IMR-90 (cell line): ENCODE measurements around the gene SCRN2. TPM values are rescaled to one million over a fixed set of nuclear protein-coding genes. Genes with fewer than 3 reads are reported as not detected.

Experiments
- ATAC-seq: fragments of 200-7000 bp; cut with Tn5 transposase; 2 replicates; pipeline ENCODE4 v1.9.1; 2020; ENCODE audit warnings: low read depth, mild to moderate bottlenecking, moderate library complexity
- BruUV-seq: library from RNA; stranded (reverse); fragments of 400-500 nt; replicated peaks from 2 replicates; lab custom pipeline; 2021; lab: Mats Ljungman, UMichigan
- CTCF ChIA-PET: fragments of 300-600 bp; formaldehyde crosslinking; extraction: SDS; loops from one replicate; lab custom pipeline; 2021; ENCODE audit warnings: antibody characterized with exemption; lab: Yijun Ruan, JAX
- POLR2A ChIA-PET: fragments of 300-600 bp; sonication (Branson Sonifier 250); formaldehyde crosslinking; loops from one replicate; lab custom pipeline; 2022; ENCODE audit warnings: antibody characterized with exemption; ENCODE audit not compliant: unreplicated experiment; lab: Charles Lee
- DNase-seq: peaks from one replicate; pipeline ENCODE4 v3.0.0; 2013
- H2AFZ ChIP-seq: replicated peaks from 2 replicates; pipeline ENCODE3; 2013; ENCODE audit warnings: low read length, mild to moderate bottlenecking; ENCODE audit not compliant: poor library complexity
- H2AK5ac ChIP-seq: 2 replicates; pipeline ENCODE4 v1.6.1; 2013; ENCODE audit warnings: low read depth, low read length, inconsistent platforms
- H2AK9ac ChIP-seq: replicated peaks from 2 replicates; pipeline ENCODE3; 2013; ENCODE audit warnings: mild to moderate bottlenecking, low read depth, low read length, moderate library complexity; ENCODE audit not compliant: poor library complexity
- H2BK120ac ChIP-seq: 2 replicates; pipeline ENCODE4 v1.6.1; 2013; ENCODE audit warnings: low read depth, low read length, inconsistent platforms
- H2BK15ac ChIP-seq: 3 replicates; pipeline ENCODE4 v1.6.1; 2013; ENCODE audit warnings: low read depth, low read length, inconsistent platforms
- H2BK20ac ChIP-seq: 2 replicates; pipeline ENCODE4 v1.6.1; 2013; ENCODE audit warnings: low read depth, mild to moderate bottlenecking, inconsistent platforms, low read length, moderate library complexity
- H2BK5ac ChIP-seq: 2 replicates; pipeline ENCODE4 v1.6.1; 2013; ENCODE audit warnings: mild to moderate bottlenecking, low read depth, low read length, inconsistent platforms; ENCODE audit not compliant: poor library complexity, severe bottlenecking
- H3K14ac ChIP-seq: replicated peaks from 2 replicates; pipeline ENCODE4 v1.6.1; 2013; ENCODE audit warnings: low read depth, low read length, inconsistent platforms
- H3K18ac ChIP-seq: 2 replicates; pipeline ENCODE4 v1.6.1; 2013; ENCODE audit warnings: low read depth, low read length, control low read depth
- H3K23ac ChIP-seq: 2 replicates; pipeline ENCODE4 v1.6.1; 2013; ENCODE audit warnings: low read depth, low read length, inconsistent platforms
- H3K27ac ChIP-seq: 2 replicates; pipeline ENCODE4 v1.5.1; 2013; ENCODE audit warnings: mild to moderate bottlenecking, control low read depth, low read length; ENCODE audit not compliant: insufficient read depth
- H3K27me3 ChIP-seq: 2 replicates; pipeline ENCODE4 v1.6.1; 2013; ENCODE audit warnings: low read length; ENCODE audit not compliant: control insufficient read depth, insufficient read depth
- H3K36me3 ChIP-seq: 2 replicates; pipeline ENCODE4 v1.6.1; 2013; ENCODE audit warnings: low read length, mixed read lengths; ENCODE audit not compliant: control insufficient read depth, insufficient read depth
- H3K4ac ChIP-seq: 2 replicates; pipeline ENCODE4 v1.6.1; 2013; ENCODE audit warnings: low read depth, low read length, inconsistent platforms
- H3K4me1 ChIP-seq: 2 replicates; pipeline ENCODE4 v1.6.1; 2013; ENCODE audit warnings: low read length, mixed read lengths; ENCODE audit not compliant: control insufficient read depth, insufficient read depth
- H3K4me2 ChIP-seq: 2 replicates; pipeline ENCODE4 v1.6.1; 2013; ENCODE audit warnings: low read depth, mild to moderate bottlenecking, control low read depth, low read length, moderate library complexity
- H3K4me3 ChIP-seq: 2 replicates; pipeline ENCODE4 v1.5.1; 2013; ENCODE audit warnings: low read depth, mild to moderate bottlenecking, control low read depth, low read length, moderate library complexity; ENCODE audit not compliant: insufficient read depth
- H3K56ac ChIP-seq: 2 replicates; pipeline ENCODE4 v1.6.1; 2013; ENCODE audit warnings: low read length, inconsistent platforms; ENCODE audit not compliant: insufficient read depth; ENCODE audit errors: extremely low read depth
- H3K79me1 ChIP-seq, 2 experiments: 2 replicates each; pipeline ENCODE4 v1.6.1; 2013; ENCODE audit warnings: low read length in 2 of 2, inconsistent platforms in 1 of 2, low read depth in 1 of 2
- H3K9ac ChIP-seq: 2 replicates; pipeline ENCODE4 v1.6.1; 2013; ENCODE audit warnings: low read depth, low read length, control low read depth
- H3K9me1 ChIP-seq: 2 replicates; pipeline ENCODE4 v1.6.1; 2013; ENCODE audit warnings: low read length, inconsistent platforms; ENCODE audit not compliant: insufficient read depth
- H3K9me3 ChIP-seq: 2 replicates; pipeline ENCODE4 v1.6.1; 2013; ENCODE audit warnings: low read length; ENCODE audit not compliant: control insufficient read depth, insufficient read depth
- H4K20me1 ChIP-seq: 2 replicates; pipeline ENCODE4 v1.6.1; 2013; ENCODE audit warnings: low read length, inconsistent platforms; ENCODE audit not compliant: insufficient read depth
- H4K5ac ChIP-seq: 2 replicates; pipeline ENCODE4 v1.6.1; 2013; ENCODE audit warnings: mild to moderate bottlenecking, low read depth, low read length, control low read depth
- H4K8ac ChIP-seq, 2 experiments: 2 replicates each; pipeline ENCODE4 v1.6.1; 2013; ENCODE audit warnings: low read depth in 2 of 2, low read length in 2 of 2, control low read depth in 1 of 2, inconsistent platforms in 1 of 2
- H4K91ac ChIP-seq: 2 replicates; pipeline ENCODE4 v1.6.1; 2013; ENCODE audit warnings: low read depth, low read length, inconsistent platforms; ENCODE audit not compliant: insufficient read depth
- CHD1 ChIP-seq: IDR thresholded peaks from 2 replicates; pipeline ENCODE4 v1.6.1; 2012; ENCODE audit warnings: low read depth, low read length, improper control_type of control experiment
- FOS ChIP-seq: fragments of 150-350 bp; IDR thresholded peaks from 2 replicates; pipeline ENCODE4 v1.6.1; 2016; ENCODE audit warnings: low read depth, low read length
- RAD21 ChIP-seq: IDR thresholded peaks from 2 replicates; pipeline ENCODE4 v1.6.1; 2012; ENCODE audit warnings: low read length, improper control_type of control experiment
- RFX5 ChIP-seq: IDR thresholded peaks from 2 replicates; pipeline ENCODE4 v1.8.0; 2012; ENCODE audit warnings: low read depth, mild to moderate bottlenecking, low read length, moderate library complexity
- SMC3 ChIP-seq: fragments of 150-350 bp; IDR thresholded peaks from 2 replicates; pipeline ENCODE4 v1.6.1; 2016; ENCODE audit warnings: low read depth, mild to moderate bottlenecking, antibody characterized with exemption, low read length, moderate library complexity
- USF2 ChIP-seq: fragments of 150-350 bp; IDR thresholded peaks from 2 replicates; pipeline ENCODE4 v1.6.1; 2017; ENCODE audit warnings: mild to moderate bottlenecking, antibody characterized with exemption, low read length, low read depth
- WGBS, 2 experiments: methylation state at CpG; one replicate each; pipeline versions ENCODE4 v1.1.5 to v1.1.7; 2013; ENCODE audit warnings: missing lambda C conversion rate in 2 of 2; ENCODE audit not compliant: insufficient read length in 1 of 2; ENCODE audit errors: extremely low coverage in 2 of 2; 5-methylcytosine and 5-hydroxymethylcytosine counted together
- dilution Hi-C: fragments of 300-500 bp; cut with HindIII; formaldehyde crosslinking; loops from one replicate; pipeline ENCODE4 v1.14.3; 2018; ENCODE audit warnings: low sequenced_read_pairs; ENCODE audit not compliant: unreplicated experiment
- in situ Hi-C: fragments of 300-500 bp; cut with MboI; formaldehyde crosslinking; loops from 3 replicates; pipeline ENCODE4 v1.14.3; 2019; ENCODE audit warnings: low sequenced_read_pairs, inconsistent platforms, mixed read lengths
- intact Hi-C: fragments of 100-400 bp; cut with micrococcal nuclease; formaldehyde crosslinking; loops from 2 replicates; pipeline ENCODE4 v1.10.0; 2022
- polyA plus RNA-seq, 3 experiments: library from polyadenylated mRNA; depleted of rRNA; stranded (reverse); fragments of >200 nt; gene quantifications; 2 replicates each; pipeline ENCODE4 v1.2.3, GENCODE V29; 2012; ENCODE audit warnings: low replicate concordance in 1 of 3
- total RNA-seq: library from RNA; depleted of rRNA; stranded (reverse); fragments of >200 nt; gene quantifications from 2 replicates; pipeline ENCODE4 v1.2.3, GENCODE V29; 2012
- TF ChIP-seq, protein P1 (sequence below): conservative IDR thresholded peaks from 2 replicates; pipeline ENCODE4 v1.5.1; 2012; ENCODE audit warnings: mild to moderate bottlenecking, low read depth, low read length, improper control_type of control experiment

SCRN2 gene
- total and polyA plus RNA-seq, 2 of the 4 experiments (the other 2 are of a cell fraction) = 17.2 to 31.0 TPM

DNA sequence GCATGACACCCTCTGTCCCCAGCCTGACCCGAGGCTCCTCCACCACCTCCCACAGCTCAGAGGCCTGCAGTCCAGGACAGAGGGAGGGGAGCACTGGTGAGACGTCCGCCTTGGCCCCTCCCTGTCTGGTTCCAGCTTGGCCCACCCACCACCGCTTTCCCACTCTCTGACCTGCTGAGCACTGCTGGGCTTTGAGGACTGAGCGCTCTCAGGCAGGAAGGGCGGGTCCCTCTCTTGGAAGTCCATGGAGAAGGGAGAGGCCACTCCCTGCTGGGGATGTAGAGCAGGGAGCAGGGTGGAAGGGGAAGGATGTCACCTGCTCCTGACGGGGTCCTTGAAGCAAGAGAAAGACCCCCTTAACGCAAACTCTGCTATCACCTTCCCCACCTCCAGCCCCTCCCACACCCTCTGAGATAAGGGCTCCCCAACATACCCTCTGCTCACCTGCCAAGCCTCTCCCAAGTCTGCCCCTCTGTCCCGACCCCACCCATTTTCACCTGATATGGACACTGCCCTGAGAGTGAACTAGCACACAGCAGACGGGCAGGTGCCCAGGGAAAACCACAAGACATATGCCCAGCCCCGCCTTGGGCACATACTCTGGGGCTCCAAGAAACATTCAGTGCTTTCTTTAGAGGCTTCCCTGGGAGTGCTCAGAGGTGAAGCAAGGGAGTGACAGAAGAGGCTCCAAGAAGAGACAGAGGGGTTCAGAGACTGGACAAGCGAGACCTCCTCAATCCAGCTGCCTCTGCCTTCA is 20.9 kb downstream of the SCRN2 start:
- H2BK5ac ChIP-seq = no peak overlapping the region
- no peaks in the 10 kb centered on the region for H3K27me3 ChIP-seq
- in situ Hi-C loops = no loop called here
- H3K56ac ChIP-seq = no peak overlapping the region
- no CpG with 5 or more reads among the region's 12 CpGs for WGBS, 2 experiments
- no peak overlapping the region for H2AFZ ChIP-seq
- H4K5ac ChIP-seq = no peak overlapping the region
- CTCF ChIA-PET = no interaction called here
- H2AK5ac ChIP-seq = no peak overlapping the region
- H3K23ac ChIP-seq = no peak overlapping the region
- H3K9ac ChIP-seq = no peak overlapping the region
- BruUV-seq = no TSS peak
- no peak overlapping the region for H3K4me3 ChIP-seq
- no peak overlapping the region for H4K91ac ChIP-seq
- no peak for DNase-seq
- no peak for TF ChIP-seq RAD21
- TF ChIP-seq, protein P1, sequence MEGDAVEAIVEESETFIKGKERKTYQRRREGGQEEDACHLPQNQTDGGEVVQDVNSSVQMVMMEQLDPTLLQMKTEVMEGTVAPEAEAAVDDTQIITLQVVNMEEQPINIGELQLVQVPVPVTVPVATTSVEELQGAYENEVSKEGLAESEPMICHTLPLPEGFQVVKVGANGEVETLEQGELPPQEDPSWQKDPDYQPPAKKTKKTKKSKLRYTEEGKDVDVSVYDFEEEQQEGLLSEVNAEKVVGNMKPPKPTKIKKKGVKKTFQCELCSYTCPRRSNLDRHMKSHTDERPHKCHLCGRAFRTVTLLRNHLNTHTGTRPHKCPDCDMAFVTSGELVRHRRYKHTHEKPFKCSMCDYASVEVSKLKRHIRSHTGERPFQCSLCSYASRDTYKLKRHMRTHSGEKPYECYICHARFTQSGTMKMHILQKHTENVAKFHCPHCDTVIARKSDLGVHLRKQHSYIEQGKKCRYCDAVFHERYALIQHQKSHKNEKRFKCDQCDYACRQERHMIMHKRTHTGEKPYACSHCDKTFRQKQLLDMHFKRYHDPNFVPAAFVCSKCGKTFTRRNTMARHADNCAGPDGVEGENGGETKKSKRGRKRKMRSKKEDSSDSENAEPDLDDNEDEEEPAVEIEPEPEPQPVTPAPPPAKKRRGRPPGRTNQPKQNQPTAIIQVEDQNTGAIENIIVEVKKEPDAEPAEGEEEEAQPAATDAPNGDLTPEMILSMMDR = no peak
- no peak for TF ChIP-seq CHD1
- TF ChIP-seq USF2 = no peak
- no peak for TF ChIP-seq FOS
- TF ChIP-seq RFX5 = no peak
- TF ChIP-seq SMC3 = no peak
- H2AK9ac ChIP-seq = peak overlapping the region; percentile 25
- H3K18ac ChIP-seq = no peak overlapping the region
- ATAC-seq = no peak
- no peaks in the 10 kb centered on the region for H3K9me3 ChIP-seq
- no peak overlapping the region; the same call in 1 of the 2 replicates for H3K4me2 ChIP-seq
- H2BK15ac ChIP-seq = no peak overlapping the region
- no peak overlapping the region for H3K27ac ChIP-seq
- peaks cover 11% of the 10 kb centered on the region; the same call in 1 of the 2 replicates for H3K4me1 ChIP-seq
- no peak overlapping the region for H3K4ac ChIP-seq
- H2BK120ac ChIP-seq = no peak overlapping the region
- H3K36me3 ChIP-seq = peaks cover 48% of the 10 kb centered on the region
- H2BK20ac ChIP-seq = no peak overlapping the region
- dilution Hi-C loops = no loop called here
- intact Hi-C loops = no loop called here
- no peaks in the 10 kb centered on the region for H4K20me1 ChIP-seq
- no peak overlapping the region for H4K8ac ChIP-seq
- POLR2A ChIA-PET = no interaction called here
- peaks cover 0 to 17% of the 10 kb centered on the region in 2 experiments; a peak in 1 of 4 replicates for H3K79me1 ChIP-seq
- H3K9me1 ChIP-seq = 0 out of 2 replicates have a peak, but pooled peaks cover 4% of the 10 kb centered on the region
- H3K14ac ChIP-seq = no peak overlapping the region
